H9 (cell line): ENCODE data around the gene PTH2R. TPM values are rescaled to one million over a fixed set of nuclear protein-coding genes. Genes with fewer than 3 reads are reported as not detected.

Source experiments
- DNase-seq: peaks from one replicate; pipeline ENCODE4 v3.0.0-alpha.2; 2017
- H2AFZ ChIP-seq: one replicate; pipeline ENCODE4 v1.6.1; 2013; ENCODE audit warnings: mild to moderate bottlenecking, low read length, control low read depth, moderate library complexity
- H2AK5ac ChIP-seq: 2 replicates; pipeline ENCODE4 v1.6.1; 2013; ENCODE audit warnings: low read length, control low read depth, mixed read lengths; ENCODE audit not compliant: insufficient read length
- H2BK120ac ChIP-seq: one replicate; pipeline ENCODE4 v1.6.1; 2013; ENCODE audit warnings: low read depth, mild to moderate bottlenecking, low read length, control low read depth, inconsistent platforms; ENCODE audit not compliant: poor library complexity, severe bottlenecking
- H2BK12ac ChIP-seq: 2 replicates; pipeline ENCODE4 v1.6.1; 2013; ENCODE audit warnings: low read length, control low read depth, mixed read lengths, low read depth; ENCODE audit not compliant: insufficient read length
- H2BK15ac ChIP-seq: 2 replicates; pipeline ENCODE4 v1.6.1; 2013; ENCODE audit warnings: low read depth, low read length, control low read depth
- H2BK20ac ChIP-seq: one replicate; pipeline ENCODE4 v1.6.1; 2013; ENCODE audit warnings: low read depth, mild to moderate bottlenecking, low read length, control low read depth, inconsistent platforms; ENCODE audit not compliant: poor library complexity, severe bottlenecking
- H2BK5ac ChIP-seq: 2 replicates; pipeline ENCODE4 v1.6.1; 2013; ENCODE audit warnings: low read length, control low read depth, mixed read lengths; ENCODE audit not compliant: insufficient read length
- H3K14ac ChIP-seq: 2 replicates; pipeline ENCODE4 v1.6.1; 2013; ENCODE audit warnings: low read length, control low read depth; ENCODE audit not compliant: insufficient read depth
- H3K18ac ChIP-seq: 2 replicates; pipeline ENCODE4 v1.6.1; 2013; ENCODE audit warnings: low read depth, mild to moderate bottlenecking, mixed read lengths, low read length, control low read depth; ENCODE audit not compliant: insufficient read length
- H3K23ac ChIP-seq: 2 replicates; pipeline ENCODE4 v1.6.1; 2013; ENCODE audit warnings: low read length, control low read depth, mixed read lengths, low read depth; ENCODE audit not compliant: insufficient read length
- H3K23me2 ChIP-seq: 2 replicates; pipeline ENCODE4 v1.6.1; 2013; ENCODE audit warnings: low read depth, mild to moderate bottlenecking, mixed read lengths, low read length, control low read depth; ENCODE audit not compliant: insufficient read length, poor library complexity, severe bottlenecking
- H3K27ac ChIP-seq: 2 replicates; pipeline ENCODE4 v1.5.1; 2013; ENCODE audit warnings: low read length, control low read depth, mixed read lengths, low read depth; ENCODE audit not compliant: insufficient read length
- H3K27me3 ChIP-seq: 2 replicates; pipeline ENCODE4 v1.6.1; 2013; ENCODE audit warnings: low read length, control low read depth, inconsistent platforms; ENCODE audit not compliant: insufficient read depth
- H3K4ac ChIP-seq: 2 replicates; pipeline ENCODE4 v1.6.1; 2013; ENCODE audit warnings: low read depth, mild to moderate bottlenecking, control low read depth, inconsistent platforms, low read length, moderate library complexity
- H3K4me1 ChIP-seq: 2 replicates; pipeline ENCODE4 v1.6.1; 2013; ENCODE audit warnings: low read length, control low read depth, inconsistent platforms; ENCODE audit not compliant: insufficient read depth
- H3K4me2 ChIP-seq: 2 replicates; pipeline ENCODE4 v1.6.1; 2013; ENCODE audit warnings: low read length, control low read depth, mixed read lengths; ENCODE audit not compliant: insufficient read length, insufficient read depth
- H3K56ac ChIP-seq: 2 replicates; pipeline ENCODE4 v1.6.1; 2013; ENCODE audit warnings: low read depth, mild to moderate bottlenecking, mixed read lengths, low read length, control low read depth; ENCODE audit not compliant: insufficient read length
- H3K79me1 ChIP-seq: 2 replicates; pipeline ENCODE4 v1.6.1; 2013; ENCODE audit warnings: low read depth, mild to moderate bottlenecking, moderate library complexity, low read length, control low read depth, inconsistent platforms; ENCODE audit not compliant: insufficient read depth, poor library complexity, severe bottlenecking
- H3K79me2 ChIP-seq: 2 replicates; pipeline ENCODE4 v1.6.1; 2013; ENCODE audit warnings: low read length, control low read depth, inconsistent platforms; ENCODE audit not compliant: insufficient read depth
- H3K9ac ChIP-seq: 2 replicates; pipeline ENCODE4 v1.6.1; 2013; ENCODE audit warnings: low read length, control low read depth, mixed read lengths; ENCODE audit not compliant: insufficient read length; ENCODE audit errors: extremely low read depth
- H3K9me3 ChIP-seq: one replicate; pipeline ENCODE4 v1.6.1; 2013; ENCODE audit warnings: low read depth, low read length, inconsistent platforms; ENCODE audit not compliant: control insufficient read depth
- H3T11ph ChIP-seq: one replicate; pipeline ENCODE4 v1.6.1; 2013; ENCODE audit warnings: mild to moderate bottlenecking, low read length, control low read depth, inconsistent platforms
- H4K20me1 ChIP-seq: one replicate; pipeline ENCODE4 v1.6.1; 2013; ENCODE audit not compliant: control insufficient read depth, insufficient read length, insufficient read depth
- H4K5ac ChIP-seq: 2 replicates; pipeline ENCODE4 v1.6.1; 2013; ENCODE audit warnings: low read depth, mild to moderate bottlenecking, mixed read lengths, low read length, control low read depth; ENCODE audit not compliant: insufficient read length
- H4K8ac ChIP-seq: replicated peaks from 2 replicates; pipeline ENCODE4 v1.6.1; 2013; ENCODE audit warnings: low read length, control low read depth, mixed read lengths, low read depth; ENCODE audit not compliant: insufficient read length
- H4K91ac ChIP-seq: 2 replicates; pipeline ENCODE4 v1.6.1; 2013; ENCODE audit warnings: low read depth, mild to moderate bottlenecking, moderate library complexity, mixed read lengths, low read length, control low read depth; ENCODE audit not compliant: insufficient read length
- H3K27ac Mint-ChIP-seq, 3 experiments: 2 replicates in 2 of 3; 3 replicates in 1 of 3; pipeline ENCODE4 v1.8.0; 2020 to 2021; ENCODE audit warnings: mixed read lengths in 3 of 3, mild to moderate bottlenecking in 1 of 3, moderate library complexity in 1 of 3
- H3K27me3 Mint-ChIP-seq: 2 replicates; pipeline ENCODE4 v1.8.0; 2021; ENCODE audit warnings: low read depth, mild to moderate bottlenecking, moderate library complexity, mixed read lengths
- H3K36me3 Mint-ChIP-seq, 3 experiments: 2 replicates in 2 of 3; 3 replicates in 1 of 3; pipeline ENCODE4 v1.8.0; 2020 to 2021; ENCODE audit warnings: low read depth in 3 of 3, mixed read lengths in 3 of 3; ENCODE audit not compliant: insufficient read depth in 1 of 3
- H3K4me1 Mint-ChIP-seq, 2 experiments: 2 replicates each; pipeline ENCODE4 v1.8.0; 2020; ENCODE audit warnings: mixed read lengths in 2 of 2
- H3K4me3 Mint-ChIP-seq, 2 experiments: 2 replicates in 1 of 2; 3 replicates in 1 of 2; pipeline ENCODE4 v1.8.0; 2020 to 2021; ENCODE audit warnings: mild to moderate bottlenecking in 2 of 2, mixed read lengths in 2 of 2, moderate library complexity in 1 of 2
- H3K9me3 Mint-ChIP-seq, 2 experiments: 2 replicates in 1 of 2; 3 replicates in 1 of 2; pipeline ENCODE4 v1.8.0; 2020; ENCODE audit warnings: mild to moderate bottlenecking in 2 of 2, mixed read lengths in 2 of 2, moderate library complexity in 1 of 2
- CTCF ChIP-seq: fragments of 200-600 bp; sonication (generic); conservative IDR thresholded peaks from 3 replicates; pipeline ENCODE4 v1.8.0; 2021; ENCODE audit warnings: antibody characterized with exemption, mild to moderate bottlenecking
- WGBS: extraction: QIAGEN DNeasy Blood & Tissue Kit; methylation state at CpG from one replicate; pipeline ENCODE4 v1.1.7; 2013; ENCODE audit warnings: missing lambda C conversion rate, low lambda C conversion rate, mixed read lengths; ENCODE audit not compliant: insufficient read length; ENCODE audit errors: extremely low coverage; 5-methylcytosine and 5-hydroxymethylcytosine counted together
- total RNA-seq: library from RNA; stranded (reverse); gene quantifications from 2 replicates; pipeline ENCODE4 v1.2.1, GENCODE V29; 2021

The PTH2R gene
- total RNA-seq, 1 experiment from 2014 or later = 0.20 TPM

GRCh38 chr2:208496129-208496528, 89.5 kb downstream of the PTH2R start:
- peaks cover 2% of the 10 kb centered on the region; the same call in 1 of the 2 replicates for H3K4me1 ChIP-seq
- Mint-ChIP-seq H3K4me3 (no peak overlapping the region), H3K36me3 (no peaks in the 10 kb centered on the region), H3K9me3 (no peaks in the 10 kb centered on the region), H3K27ac (peak overlapping the region; percentile 34 to 84 (median 61); a peak in 4 of 7 replicates), H3K27me3 (peaks cover 2% of the 10 kb centered on the region; the same call in 1 of the 2 replicates), H3K4me1 (peaks cover 17 to 18% of the 10 kb centered on the region in 2 experiments)
- H3K27ac ChIP-seq = no peak overlapping the region
- H3K23me2 ChIP-seq = no peaks in the 10 kb centered on the region
- no peak overlapping the region for H3K23ac ChIP-seq
- no peak overlapping the region for H3K4ac ChIP-seq
- H2AFZ ChIP-seq = no peak overlapping the region
- H4K5ac ChIP-seq = no peak overlapping the region
- H2BK20ac ChIP-seq = no peak overlapping the region
- no peaks in the 10 kb centered on the region for H3K27me3 ChIP-seq
- no peaks in the 10 kb centered on the region for H3K79me1 ChIP-seq
- H2BK15ac ChIP-seq = no peak overlapping the region
- no peak overlapping the region for H4K91ac ChIP-seq
- no peak overlapping the region for H3K18ac ChIP-seq
- H3K56ac ChIP-seq = no peak overlapping the region
- H2BK5ac ChIP-seq = no peak overlapping the region
- WGBS = no CpG with 5 or more reads among the region's 2 CpGs
- no peak for DNase-seq
- no peak overlapping the region for H3K4me2 ChIP-seq
- no peaks in the 10 kb centered on the region for H3K9me3 ChIP-seq
- no peaks in the 10 kb centered on the region for H3K79me2 ChIP-seq
- no peak overlapping the region for H2BK12ac ChIP-seq
- no peak overlapping the region for H3K14ac ChIP-seq
- no peak overlapping the region for H4K8ac ChIP-seq
- H3T11ph ChIP-seq = no peak overlapping the region
- no peak for TF ChIP-seq CTCF
- no peak overlapping the region for H3K9ac ChIP-seq
- H4K20me1 ChIP-seq = no peaks in the 10 kb centered on the region
- no peak overlapping the region for H2AK5ac ChIP-seq
- H2BK120ac ChIP-seq = no peak overlapping the region
